Islet precursor cell (in vitro differentiated cells): ENCODE results near the gene MYO15A.

Experiments
- DNase-seq: peaks from one replicate; pipeline ENCODE4 v3.0.0-alpha.2; 2018

The MYO15A gene

DNA sequence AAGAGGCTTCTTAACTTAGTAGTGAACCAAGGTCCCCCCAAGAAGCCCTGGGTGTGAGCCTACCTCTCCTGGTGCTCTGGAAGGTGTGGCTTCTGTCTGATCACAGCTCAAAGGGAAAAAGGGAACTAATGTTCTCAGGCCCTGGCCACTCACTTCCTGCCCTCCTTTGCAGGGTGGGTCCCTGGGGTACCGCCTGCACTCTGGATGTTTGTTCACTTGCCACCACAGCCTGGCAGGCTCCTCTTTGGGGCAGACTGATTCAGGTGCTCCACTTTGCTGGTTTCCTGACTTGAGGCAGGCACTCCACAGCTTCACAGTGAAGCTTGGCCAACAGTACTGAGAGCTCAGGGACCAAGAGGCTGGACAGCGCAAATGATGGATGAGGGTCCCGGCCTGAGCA, 5.9 kb upstream of the MYO15A start:
- no peak for DNase-seq

- no peak for DNase-seq
Observed at GRCh38 chr17:18105027-18105426, 3.5 kb upstream of the MYO15A start.

DNA sequence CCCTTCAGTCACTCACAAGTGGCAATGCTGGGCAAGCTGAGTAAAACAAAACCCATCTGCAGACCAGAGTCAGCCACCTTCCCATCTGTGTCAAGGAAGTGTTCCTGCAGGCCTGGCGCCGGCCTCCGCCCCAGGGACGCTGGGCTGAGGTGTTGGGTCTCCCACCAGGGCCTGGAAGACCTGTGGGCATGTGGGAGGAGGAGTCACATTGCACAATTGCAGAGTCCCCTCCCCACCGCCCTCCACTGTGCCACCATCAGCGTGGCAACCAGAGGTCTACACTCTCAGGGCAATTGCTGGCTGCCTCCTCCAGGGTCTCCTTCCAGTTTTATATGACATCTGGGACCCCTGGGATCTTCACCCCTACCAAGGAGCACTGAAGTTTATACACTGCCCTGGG, 3.0 kb upstream of the MYO15A start:
- no peak for DNase-seq

GRCh38 chr17:18106211-18106610, 2.3 kb upstream of the MYO15A start:
- DNase-seq = no peak

DNA sequence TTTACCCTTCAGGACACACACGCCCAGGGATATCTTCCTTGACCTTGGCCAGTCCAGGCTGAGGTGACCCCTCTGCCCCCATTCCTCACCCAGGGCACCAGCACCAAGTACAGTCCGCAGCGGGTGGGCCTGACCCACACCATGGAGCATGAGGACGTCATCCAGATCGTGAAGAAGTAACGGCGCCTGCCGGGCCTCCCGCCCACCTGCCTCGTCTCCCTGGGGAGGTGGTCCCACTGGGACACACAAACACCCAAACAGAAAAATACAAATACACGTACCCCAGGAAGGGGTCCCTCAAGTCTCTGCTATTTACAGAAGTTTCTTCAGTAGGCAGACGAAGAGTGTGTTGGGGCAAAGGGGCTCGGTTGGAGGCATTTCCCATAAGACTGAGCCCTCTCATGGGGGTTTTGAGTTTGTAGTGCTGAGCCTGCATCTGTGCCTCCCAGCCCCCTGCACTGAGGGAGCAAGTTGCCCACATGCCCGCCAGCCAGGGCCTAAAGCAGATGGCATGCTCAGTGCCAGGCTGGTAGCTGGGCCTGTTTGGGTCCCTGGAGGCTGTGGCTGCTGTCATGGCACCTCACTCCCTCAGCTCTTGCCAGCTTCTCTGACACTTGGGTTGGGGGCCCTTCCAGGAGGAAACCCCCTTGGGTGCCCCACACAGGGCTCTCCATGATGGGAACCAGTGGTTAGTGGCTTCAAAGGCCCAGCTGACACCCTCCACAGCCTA, 1.3 kb upstream of the MYO15A start:
- DNase-seq = no peak

DNA sequence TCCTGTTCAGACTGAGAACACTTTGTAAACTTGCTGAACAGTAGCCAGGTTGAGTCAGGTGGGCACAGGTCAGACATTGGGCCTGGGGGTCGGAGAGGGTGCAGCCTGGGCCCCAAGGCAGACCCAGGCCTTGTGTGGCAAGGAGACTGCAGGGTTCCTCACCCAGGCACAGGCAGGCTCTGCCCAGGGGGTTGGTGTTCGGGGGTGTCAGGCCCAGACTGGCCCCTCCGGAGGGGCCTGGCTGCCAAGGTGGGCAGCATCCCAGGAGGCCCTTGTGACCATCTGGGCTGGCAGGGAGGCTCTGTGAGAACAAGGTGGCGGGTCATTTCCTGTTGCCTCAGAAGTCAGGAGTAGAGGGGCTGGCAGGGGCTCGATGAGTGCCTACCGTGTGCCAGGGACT, 585 bp upstream of the MYO15A start:
- DNase-seq = no peak

DNA sequence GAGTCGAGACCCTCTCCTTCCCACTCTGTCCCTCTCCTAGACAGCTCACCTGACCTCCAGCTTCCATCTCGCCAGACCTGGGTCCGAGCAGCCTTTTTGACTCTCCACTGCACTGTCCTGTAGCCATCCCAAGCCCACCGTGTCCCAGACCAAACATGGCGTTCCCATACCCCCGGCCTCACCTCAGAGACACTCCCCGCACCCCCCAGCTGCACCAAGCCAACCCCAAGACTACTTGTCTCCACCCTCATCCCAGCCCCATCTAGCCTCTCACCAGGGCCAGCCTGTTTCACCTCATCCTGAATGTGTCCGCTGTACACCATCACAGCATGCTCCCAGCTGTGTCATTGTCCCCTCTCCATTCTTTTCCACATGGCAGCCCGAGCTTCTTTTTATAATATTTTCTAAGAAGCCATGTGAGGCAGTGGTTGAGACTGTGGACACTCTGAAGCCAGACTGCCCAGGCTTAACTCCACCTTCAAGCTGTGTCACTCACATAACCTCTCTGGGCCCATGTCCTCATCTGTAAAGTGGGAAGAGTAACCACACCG, 1.5 kb downstream of the MYO15A start:
- no peak for DNase-seq

DNA sequence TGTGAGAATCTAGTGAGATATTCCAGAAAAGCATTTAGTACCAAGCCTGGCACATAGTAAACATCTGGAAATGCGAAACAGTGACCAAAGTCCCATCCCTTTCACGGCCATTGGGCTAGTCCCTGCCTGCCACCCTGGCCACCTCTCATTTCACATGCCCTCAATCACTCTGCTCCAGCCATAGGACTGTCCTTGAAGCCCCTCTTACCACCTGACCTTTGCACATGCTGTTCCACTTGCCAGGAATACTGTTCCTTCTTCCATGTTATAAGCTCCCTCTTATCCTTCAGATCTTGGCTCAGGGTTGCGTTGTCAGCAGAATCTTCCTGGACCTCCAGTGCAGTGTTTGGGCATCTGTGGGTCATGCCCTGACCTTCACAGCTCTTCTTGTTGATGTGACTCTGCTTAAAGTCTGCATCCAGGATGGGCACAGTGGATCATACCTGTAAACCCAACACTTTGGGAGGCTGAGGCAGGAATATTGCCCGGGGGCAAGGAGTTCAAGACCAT, 2.1 kb downstream of the MYO15A start:
- no peak for DNase-seq

DNA sequence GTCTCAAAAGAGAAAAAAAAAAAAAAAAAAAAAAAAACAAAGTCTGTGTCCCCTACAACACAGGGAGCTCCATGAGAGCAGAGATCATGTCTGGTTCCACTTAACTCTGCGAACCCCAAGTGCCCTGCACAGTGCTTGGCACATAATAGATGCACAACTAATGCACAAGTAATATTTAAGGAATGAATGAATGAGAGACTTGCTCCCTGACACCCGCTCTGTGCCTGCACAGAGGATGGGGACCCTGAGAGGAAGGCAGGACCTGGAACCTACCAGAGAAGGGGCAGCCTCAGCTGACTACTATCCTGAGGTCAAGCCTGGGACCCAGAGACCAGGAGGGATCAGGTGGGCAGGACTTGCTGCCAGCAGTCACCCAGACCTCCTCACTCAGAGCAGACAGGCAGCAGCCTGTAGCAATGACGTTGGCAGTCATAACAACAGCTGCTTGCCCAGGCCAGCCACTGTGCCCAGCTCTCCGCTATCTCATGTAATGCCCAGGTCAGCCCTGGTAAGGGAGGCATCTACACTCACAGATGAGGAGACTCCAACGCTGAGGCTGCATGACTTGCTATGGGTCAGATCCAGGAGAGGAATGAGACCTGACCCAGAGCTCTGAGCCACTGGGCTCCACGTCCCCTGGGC, 2.9 kb downstream of the MYO15A start:
- no peak for DNase-seq

DNA sequence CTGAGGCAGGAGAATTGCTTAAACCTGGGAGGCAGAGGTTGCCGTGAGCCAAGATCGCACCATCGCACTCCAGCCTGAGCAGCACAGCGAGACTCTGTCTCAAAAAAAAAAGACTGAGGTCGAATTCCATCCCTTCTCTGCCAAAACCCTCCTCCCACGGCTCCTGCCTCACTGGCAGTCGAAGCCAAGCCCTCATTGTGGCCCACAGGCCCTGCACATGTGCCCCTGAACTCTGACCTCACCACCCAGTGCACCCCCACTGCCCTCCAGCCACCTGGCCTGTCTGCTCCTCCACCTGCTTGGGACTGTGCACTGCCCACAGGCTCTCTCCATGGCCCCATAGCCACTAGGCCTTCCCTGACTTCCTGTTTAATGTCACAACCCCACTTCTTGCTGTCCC, 7.0 kb downstream of the MYO15A start:
- DNase-seq = no peak

- no peak for DNase-seq
Observed at GRCh38 chr17:18116078-18116477, 7.5 kb downstream of the MYO15A start.

- DNase-seq = no peak
Observed at GRCh38 chr17:18117533-18117932, 9.0 kb downstream of the MYO15A start.

DNA sequence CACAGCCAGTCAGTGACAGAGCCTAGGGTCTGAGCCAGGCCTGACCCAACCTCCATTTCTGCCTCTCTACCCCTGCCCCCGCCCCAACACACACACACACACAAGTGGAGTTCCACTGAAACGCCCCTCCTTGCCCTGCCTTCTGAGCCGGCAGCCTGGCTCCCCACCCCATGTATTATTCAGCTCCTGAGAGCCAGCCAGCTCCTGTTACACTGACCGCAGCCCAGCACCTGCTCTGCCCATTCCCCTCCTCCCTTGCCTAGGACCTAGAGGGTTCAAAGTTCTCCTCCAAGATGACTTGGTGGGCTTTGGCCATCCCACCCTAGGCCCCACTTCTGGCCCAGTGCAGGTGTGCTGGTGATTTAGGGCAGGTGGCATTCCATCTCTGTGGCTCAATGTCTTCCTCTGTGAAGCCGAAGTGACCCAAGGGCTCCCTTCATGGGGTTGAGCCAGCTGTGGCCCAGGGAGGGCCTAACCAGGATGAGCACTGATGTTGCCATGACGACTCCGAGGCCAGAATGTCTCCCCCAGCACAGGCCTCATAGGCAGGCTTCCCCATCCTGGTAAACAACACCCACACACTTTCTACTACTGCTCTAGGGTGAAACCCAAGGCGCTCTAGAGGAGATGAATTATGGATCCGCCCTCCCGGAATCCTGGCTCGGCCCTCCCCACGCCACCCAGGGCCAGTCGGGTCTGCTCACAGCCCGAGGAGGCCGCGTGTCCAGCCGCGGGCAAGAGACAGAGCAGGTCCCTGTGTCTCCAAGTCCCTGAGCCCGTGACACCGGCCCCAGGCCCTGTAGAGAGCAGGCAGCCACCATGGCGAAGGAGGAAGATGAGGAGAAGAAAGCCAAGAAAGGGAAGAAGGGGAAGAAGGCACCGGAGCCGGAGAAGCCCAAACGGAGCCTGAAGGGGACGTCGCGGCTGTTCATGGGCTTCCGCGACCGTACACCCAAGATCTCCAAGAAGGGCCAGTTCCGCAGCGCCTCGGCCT, 9.7 kb downstream of the MYO15A start:
- no peak for DNase-seq

- no peak for DNase-seq
Observed at GRCh38 chr17:18119166-18119745, 10.7 kb downstream of the MYO15A start.

DNA sequence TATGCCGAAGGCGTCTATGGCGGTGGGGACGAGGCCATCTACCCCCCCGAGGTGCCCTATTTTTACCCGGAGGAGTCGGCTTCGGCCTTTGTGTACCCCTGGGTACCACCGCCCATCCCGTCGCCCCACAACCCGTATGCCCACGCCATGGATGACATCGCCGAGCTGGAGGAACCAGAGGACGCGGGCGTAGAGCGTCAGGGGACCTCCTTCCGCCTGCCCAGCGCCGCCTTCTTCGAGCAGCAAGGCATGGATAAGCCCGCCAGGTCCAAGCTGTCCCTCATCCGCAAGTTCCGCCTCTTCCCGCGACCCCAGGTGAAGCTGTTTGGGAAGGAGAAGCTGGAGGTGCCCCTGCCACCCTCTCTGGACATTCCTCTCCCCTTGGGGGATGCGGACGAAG, 11.4 kb downstream of the MYO15A start:
- DNase-seq = no peak

DNA sequence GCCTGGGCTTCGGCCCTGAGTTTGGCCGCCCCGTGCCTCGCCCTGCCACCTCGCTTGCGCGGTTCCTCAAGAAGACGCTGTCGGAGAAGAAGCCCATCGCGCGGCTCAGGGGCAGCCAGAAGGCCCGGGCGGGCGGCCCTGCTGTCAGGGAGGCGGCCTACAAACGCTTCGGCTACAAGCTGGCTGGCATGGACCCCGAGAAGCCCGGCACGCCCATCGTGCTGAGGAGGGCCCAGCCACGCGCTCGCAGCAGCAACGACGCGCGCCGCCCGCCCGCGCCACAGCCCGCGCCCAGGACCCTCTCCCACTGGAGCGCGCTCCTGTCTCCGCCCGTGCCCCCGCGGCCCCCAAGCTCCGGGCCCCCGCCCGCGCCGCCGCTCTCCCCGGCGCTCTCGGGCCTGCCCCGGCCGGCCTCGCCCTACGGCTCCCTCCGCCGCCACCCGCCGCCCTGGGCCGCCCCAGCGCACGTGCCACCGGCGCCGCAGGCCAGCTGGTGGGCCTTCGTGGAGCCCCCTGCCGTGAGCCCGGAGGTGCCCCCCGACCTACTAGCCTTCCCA, 12.0 kb downstream of the MYO15A start:
- no peak for DNase-seq

DNA sequence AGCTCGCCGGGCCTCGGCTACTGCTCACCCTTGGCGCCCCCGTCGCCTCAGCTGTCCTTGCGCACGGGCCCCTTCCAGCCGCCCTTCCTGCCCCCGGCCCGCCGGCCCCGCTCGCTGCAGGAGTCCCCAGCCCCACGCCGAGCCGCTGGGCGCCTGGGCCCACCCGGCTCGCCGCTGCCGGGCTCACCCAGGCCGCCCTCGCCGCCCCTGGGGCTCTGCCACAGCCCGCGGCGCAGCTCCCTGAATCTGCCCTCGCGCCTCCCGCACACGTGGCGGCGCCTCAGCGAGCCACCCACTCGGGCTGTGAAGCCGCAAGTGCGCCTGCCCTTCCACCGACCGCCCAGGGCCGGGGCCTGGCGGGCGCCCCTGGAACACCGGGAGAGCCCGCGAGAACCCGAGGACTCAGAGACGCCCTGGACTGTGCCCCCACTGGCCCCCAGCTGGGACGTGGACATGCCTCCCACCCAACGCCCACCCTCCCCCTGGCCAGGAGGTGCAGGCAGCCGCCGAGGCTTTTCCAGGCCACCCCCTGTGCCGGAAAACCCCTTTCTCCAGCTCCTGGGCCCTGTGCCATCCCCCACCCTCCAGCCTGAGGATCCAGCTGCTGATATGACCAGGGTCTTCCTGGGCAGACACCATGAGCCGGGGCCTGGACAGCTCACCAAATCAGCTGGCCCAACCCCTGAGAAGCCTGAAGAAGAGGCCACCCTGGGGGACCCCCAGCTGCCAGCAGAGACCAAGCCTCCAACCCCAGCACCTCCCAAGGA, 12.8 kb downstream of the MYO15A start:
- no peak for DNase-seq

DNA sequence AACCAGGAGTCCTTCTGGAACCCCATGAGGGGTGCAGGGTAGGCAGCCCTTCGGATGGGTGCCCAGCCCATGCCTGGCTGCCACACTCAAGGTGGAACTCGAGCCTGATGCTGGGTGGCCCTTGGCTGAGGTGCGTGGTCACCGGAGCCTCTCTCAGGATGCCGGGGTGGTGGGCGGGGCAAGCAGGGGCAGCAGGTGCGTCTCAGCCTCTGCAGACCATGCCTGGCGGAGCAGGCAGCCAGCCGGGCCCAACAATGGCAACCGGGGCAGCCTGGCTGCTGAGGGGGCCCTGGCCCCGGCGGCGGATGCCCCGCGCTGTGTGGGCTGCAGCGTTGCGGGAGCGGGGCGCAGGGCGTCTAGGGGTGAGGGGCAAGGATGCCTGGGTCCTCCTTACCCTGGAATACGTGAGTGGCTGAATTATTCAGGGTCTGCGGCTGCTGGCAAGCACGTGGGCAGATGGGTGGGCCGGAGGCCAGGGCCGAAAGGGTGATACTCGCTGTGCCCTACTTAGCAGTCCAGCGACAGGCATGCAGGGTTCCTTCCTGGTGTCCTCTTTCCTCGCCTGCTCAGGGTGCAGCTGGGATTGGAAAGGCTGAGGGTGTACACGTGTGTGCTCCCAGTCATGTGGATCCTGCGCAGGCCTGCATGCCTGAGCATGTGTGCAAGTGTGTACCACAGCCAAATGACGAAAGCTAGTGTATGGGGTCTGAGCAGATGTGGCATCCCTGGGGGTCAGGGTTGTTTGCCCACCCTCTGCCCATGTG, 14.6 kb downstream of the MYO15A start:
- DNase-seq = no peak

GRCh38 chr17:18124345-18125126, 16.0 kb downstream of the MYO15A start:
- no peak for DNase-seq

DNA sequence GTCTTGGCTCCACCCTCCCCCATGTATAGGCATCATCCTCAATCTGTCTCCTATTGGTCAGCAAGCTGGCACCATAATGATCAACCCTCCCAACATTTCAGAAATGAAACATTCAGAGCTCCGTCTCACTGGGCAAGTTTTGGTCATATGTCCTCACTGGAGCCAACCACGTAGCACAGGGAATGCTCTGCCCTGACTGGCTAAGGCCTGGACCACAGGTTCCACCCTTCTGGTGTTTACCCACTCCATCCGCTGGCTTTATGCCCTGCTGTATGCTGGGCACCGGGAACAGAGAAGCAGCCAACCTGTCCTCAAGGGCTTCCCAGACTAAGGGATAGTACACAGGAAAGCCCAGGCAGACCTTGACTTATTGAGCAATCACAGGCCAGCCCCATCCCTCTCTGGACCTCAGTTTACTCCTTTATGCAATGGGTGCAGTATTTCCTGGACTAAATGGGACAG, 20.5 kb downstream of the MYO15A start:
- no peak for DNase-seq
